Breast epithelium (tissue), 4 donors: Measurements from ENCODE around the gene LPAR3. TPM values are rescaled to one million over a fixed set of nuclear protein-coding genes. Genes with fewer than 3 reads are reported as not detected.

Experiments used
- DNase-seq, 2 donors: peaks; one replicate each; pipeline ENCODE4 v3.0.0-alpha.2; 2019; ENCODE audit warnings: low spot score in 2 of 2
- H3K27ac ChIP-seq, 2 donors: fragments of 200-600 bp; sonication (generic) in 1 of 2; one replicate each; pipeline ENCODE4 v1.5.1; 2016 to 2019; ENCODE audit warnings: mild to moderate bottlenecking in 1 of 2
- H3K27me3 ChIP-seq, 2 donors: fragments of 200-600 bp; sonication (generic) in 1 of 2; one replicate each; pipeline versions ENCODE4 v1.5.1 to v1.6.0; 2017 to 2019; ENCODE audit warnings: control low read depth in 1 of 2, mild to moderate bottlenecking in 1 of 2
- H3K36me3 ChIP-seq: fragments of 200-600 bp; one replicate; pipeline ENCODE4 v1.5.1; 2019
- H3K4me1 ChIP-seq, 2 donors: fragments of 200-600 bp; sonication (generic); one replicate each; pipeline ENCODE4 v1.5.1; 2016 to 2019; ENCODE audit warnings: control low read depth in 1 of 2
- H3K4me3 ChIP-seq, 3 donors: fragments of 200-600 bp; sonication (generic); 1 replicate in 2 of 3; 2 replicates in 1 of 3; pipeline ENCODE4 v1.5.1; 2016 to 2019; ENCODE audit warnings: mild to moderate bottlenecking in 3 of 3, moderate library complexity in 2 of 3
- H3K9me3 ChIP-seq, 2 donors: fragments of 200-600 bp; sonication (generic) in 1 of 2; one replicate each; pipeline ENCODE4 v1.5.1; 2016 to 2019; ENCODE audit warnings: control low read depth in 1 of 2
- POLR2A ChIP-seq: fragments of 450-650 bp; IDR thresholded peaks from one replicate; pipeline ENCODE4 v1.6.1; 2016; ENCODE audit warnings: antibody characterized with exemption, mild to moderate bottlenecking, moderate library complexity
- POLR2AphosphoS5 ChIP-seq, 3 donors: sonication (generic); formaldehyde crosslinking; IDR thresholded peaks; one replicate each; pipeline ENCODE4 v1.6.1; 2017; ENCODE audit warnings: antibody characterized with exemption in 3 of 3
- intact Hi-C: fragments of 100-400 bp; cut with DNase I; formaldehyde crosslinking; loops from one replicate; pipeline ENCODE4 v1.15.1; 2023; ENCODE audit warnings: low total_unique reads
- total RNA-seq, 3 donors: library from RNA; depleted of rRNA; stranded (reverse); fragments of >200 nt; gene quantifications; one replicate each; pipeline ENCODE4 v1.1.0, GENCODE V29; 2016
- TF ChIP-seq, protein P1 (sequence below), 3 donors: fragments of 450-650 bp; IDR thresholded peaks; one replicate each; pipeline ENCODE4 v1.5.1; 2016 to 2017; ENCODE audit warnings: antibody characterized with exemption in 3 of 3, mild to moderate bottlenecking in 3 of 3, moderate library complexity in 3 of 3

Gene LPAR3
- total RNA-seq, 3 donors from 2014 or later = 1.6 to 3.7 TPM; not detected in 1

DNA sequence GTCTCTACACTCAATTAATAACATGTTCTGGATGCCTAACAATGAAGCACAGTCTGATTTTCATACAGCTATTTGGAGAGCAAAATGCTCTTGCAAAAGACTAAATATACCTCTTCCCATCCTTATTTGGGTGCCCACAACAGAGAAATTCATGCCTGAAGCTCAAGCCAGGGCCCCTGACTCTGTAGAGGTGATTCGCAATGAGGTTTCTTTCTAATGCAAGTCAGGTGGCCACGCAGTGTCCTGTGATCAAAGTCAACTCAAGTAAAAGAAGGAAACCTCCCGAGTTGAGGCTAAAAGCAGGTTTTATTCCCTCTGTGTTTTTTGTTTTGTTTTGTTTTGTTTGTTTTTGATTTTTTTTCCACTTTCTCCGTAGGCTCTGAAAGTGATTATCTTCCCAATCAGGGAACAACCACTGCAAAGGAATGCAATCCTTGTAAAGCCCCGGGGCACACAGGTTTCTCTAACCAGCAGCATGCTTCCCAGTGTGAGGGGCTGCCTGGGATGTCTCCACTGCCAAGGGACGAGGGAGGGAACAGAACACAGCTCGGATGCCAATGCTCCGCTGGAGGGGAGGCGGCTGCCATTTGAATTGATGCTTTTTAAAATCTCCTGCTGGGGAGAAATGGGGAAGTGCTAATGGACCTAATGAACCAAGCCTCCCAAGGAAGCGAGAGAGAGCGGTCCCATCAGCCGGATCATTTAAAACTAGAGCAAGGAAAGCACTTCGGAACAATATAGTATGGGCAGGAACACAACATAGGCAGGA, 128.9 kb downstream of the LPAR3 start:
- Histone ChIP-seq H3K27me3 (peaks cover 0 to 4% of the 10 kb centered on the region in 2 donors), H3K9me3 (no peaks in the 10 kb centered on the region), H3K36me3 (no peaks in the 10 kb centered on the region), H3K27ac (no peak overlapping the region), H3K4me3 (no peak overlapping the region), H3K4me1 (no peaks in the 10 kb centered on the region)
- TF ChIP-seq POLR2A = no peak
- TF ChIP-seq, protein P1, sequence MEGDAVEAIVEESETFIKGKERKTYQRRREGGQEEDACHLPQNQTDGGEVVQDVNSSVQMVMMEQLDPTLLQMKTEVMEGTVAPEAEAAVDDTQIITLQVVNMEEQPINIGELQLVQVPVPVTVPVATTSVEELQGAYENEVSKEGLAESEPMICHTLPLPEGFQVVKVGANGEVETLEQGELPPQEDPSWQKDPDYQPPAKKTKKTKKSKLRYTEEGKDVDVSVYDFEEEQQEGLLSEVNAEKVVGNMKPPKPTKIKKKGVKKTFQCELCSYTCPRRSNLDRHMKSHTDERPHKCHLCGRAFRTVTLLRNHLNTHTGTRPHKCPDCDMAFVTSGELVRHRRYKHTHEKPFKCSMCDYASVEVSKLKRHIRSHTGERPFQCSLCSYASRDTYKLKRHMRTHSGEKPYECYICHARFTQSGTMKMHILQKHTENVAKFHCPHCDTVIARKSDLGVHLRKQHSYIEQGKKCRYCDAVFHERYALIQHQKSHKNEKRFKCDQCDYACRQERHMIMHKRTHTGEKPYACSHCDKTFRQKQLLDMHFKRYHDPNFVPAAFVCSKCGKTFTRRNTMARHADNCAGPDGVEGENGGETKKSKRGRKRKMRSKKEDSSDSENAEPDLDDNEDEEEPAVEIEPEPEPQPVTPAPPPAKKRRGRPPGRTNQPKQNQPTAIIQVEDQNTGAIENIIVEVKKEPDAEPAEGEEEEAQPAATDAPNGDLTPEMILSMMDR (IDR thresholded peaks at IDR 0.05) = no peak
- no peak for TF ChIP-seq POLR2AphosphoS5 (IDR thresholded peaks at IDR 0.05)
- intact Hi-C loops = no loop called here
- no peak for DNase-seq

DNA sequence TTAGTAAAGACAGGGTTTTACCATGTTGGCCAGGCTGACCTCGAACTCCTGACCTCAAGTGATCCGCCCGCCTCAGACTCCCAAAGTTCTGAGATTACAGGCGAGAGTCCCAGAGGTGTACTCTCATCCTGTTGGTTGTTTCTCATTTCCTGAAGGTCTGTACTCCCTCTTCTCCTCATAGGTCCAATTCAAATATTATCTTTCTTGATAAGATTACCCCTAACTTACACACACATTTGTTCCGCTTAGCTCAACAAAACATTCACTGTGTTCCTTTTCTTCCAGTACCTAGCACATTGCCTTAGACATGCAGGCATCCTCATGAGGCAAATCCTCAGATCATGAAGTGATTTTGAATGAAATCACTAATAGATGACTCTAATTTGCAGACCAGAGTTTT, 130.3 kb downstream of the LPAR3 start:
- no peak for TF ChIP-seq POLR2A
- TF ChIP-seq POLR2AphosphoS5 (IDR thresholded peaks at IDR 0.05) = no peak
- TF ChIP-seq, protein P1 (IDR thresholded peaks at IDR 0.05) = no peak
- no peak for DNase-seq
- intact Hi-C loops = no loop called here

More for the DNA sequence above, 130.3 kb downstream of the LPAR3 start:
- Histone ChIP-seq H3K27me3 (peaks cover 0 to 4% of the 10 kb centered on the region in 2 donors), H3K4me1 (no peaks in the 10 kb centered on the region), H3K4me3 (no peak overlapping the region), H3K27ac (no peak overlapping the region), H3K9me3 (no peaks in the 10 kb centered on the region), H3K36me3 (no peaks in the 10 kb centered on the region)

Other genes with a start within 250 kb of the LPAR3 start
- 10 to 100 TPM in 1 of 3 donors, 1 to 10 TPM in 2; 1.1 to 11.0 (median 4.3) TPM for gene SSX2IP, start 202.7 kb downstream of the LPAR3 start, total RNA-seq
- gene MCOLN2, start 103.9 kb upstream of the LPAR3 start, total RNA-seq = 1 to 10 TPM in 2 of 3 donors, under 1 TPM in 1; 0.33 to 3.8 (median 1.6) TPM
- 10 to 100 TPM in 1 of 3 donors, 1 to 10 TPM in 2; 2.9 to 13.6 (median 3.2) TPM for gene MCOLN3, start 155.3 kb upstream of the LPAR3 start, total RNA-seq